Stimulated activated CD8-positive, alpha-beta memory T cell treated with anti-CD3 and anti-CD28 coated beads, Interleukin-12 subunit alpha, Interleukin-12 subunit beta, amount 100 ng/mL, for 1 hour (primary cell): ENCODE results near the gene HS1BP3.

ENCODE experiments used
- DNase-seq: peaks from one replicate; pipeline ENCODE4 v3.0.0-alpha.2; 2020; ENCODE audit warnings: low read depth

HS1BP3 gene

DNA sequence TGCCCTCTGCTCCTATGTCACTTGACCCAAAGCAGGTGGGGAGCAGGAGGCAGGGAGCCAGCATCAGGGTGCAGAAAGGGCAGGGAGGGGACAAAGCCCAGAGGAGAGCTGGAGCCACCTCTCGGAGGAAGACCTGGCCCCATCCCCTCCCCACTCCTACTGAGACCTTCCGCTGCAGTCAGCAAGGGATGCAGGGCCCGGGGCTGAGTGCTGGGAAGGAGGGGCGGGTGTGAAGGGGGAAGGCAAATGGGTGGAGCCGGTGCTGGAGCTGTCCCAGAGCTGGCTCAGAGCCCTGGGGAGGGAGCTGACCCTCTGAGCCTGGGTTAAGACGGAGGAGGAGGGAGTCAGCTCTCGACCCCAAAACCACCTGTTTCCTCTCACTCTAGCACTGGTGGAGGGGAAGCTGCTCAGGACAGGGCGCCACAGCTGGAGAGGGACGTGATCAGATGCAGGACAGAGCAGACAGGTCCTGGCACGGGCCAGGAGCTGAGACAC lies 33.8 kb downstream of the HS1BP3 start:
- no peak for DNase-seq

DNA sequence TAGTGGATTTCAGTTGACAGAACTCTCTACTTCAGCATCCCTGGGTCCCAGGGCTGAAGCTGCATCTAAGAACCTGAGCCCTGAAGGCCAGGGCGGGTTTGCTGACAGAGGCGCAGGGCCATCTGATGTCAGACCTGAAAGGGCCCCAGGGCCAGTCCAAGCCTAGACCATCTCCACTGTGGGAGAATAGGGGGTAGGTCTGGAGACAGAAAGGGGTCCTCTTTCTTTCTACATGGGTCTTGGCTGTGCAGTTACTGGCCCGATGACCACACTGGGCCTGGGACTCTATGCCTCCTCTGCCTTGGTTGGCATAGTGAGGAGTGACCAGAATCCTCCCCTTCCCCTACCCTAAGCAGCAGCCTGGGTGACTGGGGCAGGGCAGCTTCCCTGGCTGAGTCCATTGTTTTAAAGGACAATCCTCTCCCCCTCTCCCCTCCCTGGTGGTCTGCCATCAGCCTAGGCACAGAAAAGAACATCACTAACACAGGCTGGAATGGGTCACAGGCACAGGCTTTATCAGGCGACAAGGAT lies 34.5 kb downstream of the HS1BP3 start:
- no peak for DNase-seq

DNA sequence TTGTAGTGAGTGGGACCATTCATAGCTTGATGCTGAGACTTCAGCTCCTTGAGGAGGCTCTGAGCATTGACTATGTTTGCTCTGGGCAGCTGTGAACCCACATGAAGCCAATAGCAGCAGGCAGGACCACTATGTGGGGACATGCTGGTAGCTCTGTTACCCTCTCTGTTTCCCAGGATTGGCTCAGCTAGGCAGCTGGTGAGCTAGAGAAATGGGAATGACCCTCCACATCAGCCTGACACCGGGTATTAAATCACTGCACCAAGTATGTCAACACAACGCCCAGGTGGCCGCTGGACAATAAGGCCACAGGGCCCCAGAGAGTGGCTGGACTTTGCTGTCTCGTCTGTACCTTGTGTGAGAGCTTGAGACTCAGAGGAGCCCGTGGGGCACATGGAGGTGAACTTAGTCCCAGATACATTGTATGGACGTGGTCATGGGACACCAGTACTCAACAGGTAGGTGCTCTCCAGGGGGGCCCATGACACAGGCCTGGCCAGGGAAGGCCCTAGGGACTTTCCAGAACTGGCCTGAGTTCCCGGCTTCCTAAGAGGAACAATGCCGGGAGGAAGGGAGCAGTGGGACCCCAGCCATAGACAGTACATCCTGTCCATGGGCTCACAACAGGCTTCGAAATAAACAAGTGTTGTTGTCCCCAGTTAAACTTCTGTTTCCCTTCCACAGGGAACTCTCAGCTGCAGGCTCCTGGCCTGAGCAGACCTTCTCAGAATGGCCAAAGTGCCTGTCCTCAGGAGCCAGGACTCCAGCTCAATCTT lies 35.2 kb downstream of the HS1BP3 start:
- DNase-seq = no peak

DNA sequence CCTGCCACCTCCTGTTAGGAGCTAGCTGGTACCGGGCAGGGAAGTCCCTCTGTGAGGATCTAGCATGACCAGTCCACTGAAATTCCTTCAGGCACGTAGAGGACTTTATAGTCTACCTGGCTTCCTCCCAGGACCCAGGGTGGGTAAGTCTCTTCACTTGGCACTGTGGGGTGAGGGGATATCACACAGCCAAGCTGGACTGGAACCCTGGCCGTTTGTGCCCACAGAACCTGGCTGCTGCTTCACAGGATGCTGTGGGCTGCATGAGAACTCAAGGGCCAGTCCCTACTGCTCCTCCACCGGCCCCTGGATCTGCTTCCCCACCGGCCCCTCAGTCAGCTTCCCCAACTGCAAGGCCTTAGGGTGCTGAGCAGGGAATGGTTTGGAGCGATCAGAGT lies 35.8 kb downstream of the HS1BP3 start:
- no peak for DNase-seq

DNA sequence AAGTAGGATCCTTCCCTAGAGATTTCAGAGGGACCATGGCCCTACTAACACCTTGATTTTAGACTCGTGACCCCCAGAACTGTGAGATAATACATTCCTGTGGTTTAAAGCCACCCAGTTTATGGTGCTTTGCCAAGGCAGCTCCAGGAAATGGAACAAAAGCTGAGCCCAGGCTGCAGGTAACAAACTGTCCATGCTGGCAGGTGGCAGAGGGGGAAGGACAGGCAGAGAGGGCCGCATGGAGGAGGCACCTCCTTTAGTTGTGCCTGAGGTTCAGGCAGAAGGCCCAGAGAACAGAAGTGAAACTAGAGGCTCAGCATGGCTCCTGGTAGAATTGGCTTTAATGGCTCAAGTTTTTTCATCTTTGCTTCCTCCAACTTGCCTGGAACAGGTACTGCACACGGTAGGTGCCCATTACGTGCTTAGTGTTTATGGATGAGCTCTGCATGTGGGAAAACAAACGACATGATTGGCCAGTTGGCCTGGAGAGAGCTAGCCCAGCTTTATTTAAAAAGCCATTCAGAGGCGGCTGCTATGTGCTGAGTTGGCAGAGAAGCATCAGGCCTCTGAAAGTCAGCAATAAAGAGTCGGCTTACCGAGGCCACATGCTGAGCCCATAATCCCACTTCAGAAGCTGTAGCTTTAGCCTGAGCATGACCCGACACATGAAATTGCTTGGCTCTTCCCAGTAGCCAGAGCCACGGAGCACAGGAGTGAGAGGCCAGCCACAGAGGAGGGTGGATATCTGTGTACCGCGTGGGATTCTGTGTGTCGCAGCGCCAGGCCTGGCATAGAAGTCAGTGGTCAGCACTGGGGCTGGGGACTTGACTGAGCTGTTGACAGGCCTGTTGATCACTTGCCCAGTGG lies 36.5 kb downstream of the HS1BP3 start:
- DNase-seq = no peak

DNA sequence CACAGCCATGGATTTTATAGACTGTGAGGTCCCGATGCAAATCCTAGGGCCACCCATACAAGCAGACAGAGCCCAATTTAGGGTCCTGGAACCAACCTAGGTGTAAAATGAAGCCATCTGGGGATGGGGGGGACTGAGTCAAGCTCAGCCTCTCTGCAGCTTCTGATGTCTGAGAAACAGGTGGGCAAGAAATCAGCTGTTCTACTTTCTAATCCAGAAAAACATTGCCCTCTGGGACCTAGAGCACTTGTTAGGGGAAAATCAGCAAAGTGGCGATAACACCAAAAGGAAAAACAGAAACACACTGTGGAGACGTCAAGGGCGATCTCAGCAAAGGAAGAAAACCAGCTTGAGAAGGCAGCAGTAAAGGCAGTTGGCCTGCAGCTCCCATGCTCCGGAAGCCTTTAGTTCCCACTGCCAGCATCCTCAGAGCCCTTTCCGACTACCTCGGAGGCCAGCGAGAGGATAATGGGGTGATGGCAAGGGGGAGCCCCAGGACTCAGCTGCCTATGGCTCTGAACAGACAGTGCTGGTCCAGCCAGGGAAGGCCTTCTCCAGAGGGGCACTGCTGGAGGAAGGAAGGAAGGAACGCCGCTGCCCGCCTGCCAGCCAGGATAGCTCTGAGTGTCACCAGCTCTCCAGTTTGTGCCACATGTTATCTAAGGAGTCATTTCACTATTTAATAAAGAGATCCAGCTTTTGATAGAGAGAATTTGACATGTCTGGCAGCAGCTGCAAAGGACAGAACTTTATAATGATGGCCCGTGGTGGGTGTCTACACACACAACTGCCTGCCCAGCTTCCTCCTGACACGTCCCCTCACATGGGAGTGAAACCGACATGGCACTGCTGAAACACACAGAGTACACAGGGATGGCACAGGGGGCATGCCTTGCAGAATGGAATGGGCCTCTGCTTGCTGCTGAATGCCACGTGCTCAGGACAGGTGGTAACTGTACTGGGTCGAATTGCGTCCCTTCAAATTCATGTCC lies 37.7 kb downstream of the HS1BP3 start:
- DNase-seq = no peak

DNA sequence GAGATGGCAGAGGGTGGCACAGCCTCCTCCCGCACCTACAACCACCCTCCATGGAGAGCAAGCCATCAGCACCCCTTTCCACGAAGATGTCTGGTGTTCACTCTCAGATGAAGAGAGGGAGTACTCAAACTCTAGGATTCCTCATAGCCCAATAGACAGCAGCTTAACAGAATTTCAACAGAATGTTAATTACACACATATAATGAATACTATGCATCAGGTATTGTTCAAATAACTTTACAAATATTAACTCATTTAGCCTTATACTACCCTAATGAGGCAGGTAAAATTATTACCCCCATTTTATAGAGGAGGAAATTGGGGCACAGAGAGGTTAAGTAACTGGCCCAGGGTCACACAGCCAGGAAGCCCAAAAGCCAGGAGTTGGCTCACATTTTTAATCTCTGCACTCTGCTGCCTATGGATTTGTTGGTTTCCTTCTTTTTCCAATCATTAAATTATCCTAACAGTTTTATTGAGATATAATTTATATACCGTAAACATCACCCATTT lies 39.0 kb downstream of the HS1BP3 start:
- DNase-seq = no peak

DNA sequence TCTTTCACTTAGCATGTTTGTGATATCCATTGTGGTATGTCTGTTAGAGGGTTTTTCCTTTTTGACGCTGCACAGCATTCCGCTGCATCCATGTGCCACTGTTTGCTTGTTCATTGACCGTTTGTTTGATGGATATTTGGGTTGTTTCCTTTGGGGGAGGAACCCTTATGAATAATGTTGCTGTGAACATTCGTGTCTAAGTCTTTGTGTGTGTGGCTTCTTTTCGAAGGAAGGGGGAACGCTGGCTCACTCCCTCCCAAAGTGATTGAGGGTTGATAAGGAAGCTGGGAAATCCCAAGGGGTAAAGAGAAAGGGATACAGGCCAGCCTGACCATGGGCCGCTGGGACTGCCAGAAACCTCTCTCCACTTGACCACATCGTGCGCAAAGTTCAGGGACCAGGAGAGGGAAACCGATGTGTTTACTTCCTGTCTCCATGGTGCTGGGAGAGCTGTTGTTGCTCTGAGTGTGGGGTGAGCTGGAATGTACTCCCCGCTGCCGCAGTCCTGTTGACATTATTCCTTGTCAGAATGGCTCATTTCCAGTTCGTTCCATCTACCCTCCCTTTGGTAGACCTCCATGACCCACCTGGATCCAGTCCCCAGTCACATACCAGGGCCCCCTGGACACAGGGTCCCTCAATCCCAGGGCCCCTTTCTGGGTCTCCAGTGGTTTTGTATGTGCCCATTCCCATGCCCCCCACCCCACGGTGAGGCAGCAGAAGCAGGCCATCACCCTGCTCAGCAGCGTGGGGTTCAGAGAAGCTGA lies 39.6 kb downstream of the HS1BP3 start:
- DNase-seq = no peak

DNA sequence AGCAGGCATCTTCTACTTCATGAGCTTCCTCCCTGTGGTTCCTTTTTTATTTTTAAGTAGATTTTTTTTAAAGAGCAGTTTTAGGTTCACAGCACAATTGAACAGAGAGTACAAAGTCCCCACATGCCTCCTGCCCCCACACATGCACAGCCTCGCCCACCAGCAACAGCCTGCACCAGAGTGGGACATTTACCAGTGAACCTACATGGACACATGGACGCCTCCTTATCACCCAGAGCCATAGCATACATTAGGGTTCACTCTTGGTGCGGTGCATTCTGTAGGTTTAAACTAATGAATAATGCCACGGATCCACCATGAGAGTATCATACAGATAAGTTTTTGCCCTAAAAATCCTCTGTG lies 40.9 kb downstream of the HS1BP3 start:
- DNase-seq = no peak

DNA sequence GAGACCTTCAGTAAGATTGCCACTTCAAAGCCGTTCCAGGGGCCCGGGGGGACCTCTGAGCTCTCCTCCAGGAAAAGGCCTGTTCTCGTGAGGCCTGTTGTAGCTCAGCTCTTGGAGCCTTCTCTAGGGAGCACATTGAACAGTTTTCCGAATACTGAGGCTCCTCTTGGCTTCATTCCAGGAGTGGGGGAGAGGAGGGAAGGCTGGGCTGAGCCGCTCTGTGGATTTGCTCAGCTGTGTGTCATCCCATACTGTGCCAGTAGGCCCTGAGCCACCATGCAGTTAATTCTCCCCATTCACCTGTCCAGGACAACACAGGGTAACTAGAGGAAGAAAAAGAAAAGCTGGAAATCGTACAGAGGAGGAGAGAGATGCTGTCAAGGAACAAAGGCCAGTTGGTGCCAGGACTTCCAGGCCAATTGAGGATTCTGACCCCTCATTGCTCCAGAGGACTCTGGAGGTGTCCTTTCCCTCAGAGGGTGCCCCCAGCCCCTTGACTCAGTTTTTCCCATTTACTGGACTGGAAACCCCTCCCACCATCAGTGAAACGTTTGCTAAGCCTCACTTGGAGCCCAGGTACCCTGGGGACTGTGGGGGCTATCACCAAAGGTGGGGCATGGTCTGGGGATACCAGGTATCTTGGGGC lies 41.4 kb downstream of the HS1BP3 start:
- DNase-seq = no peak

DNA sequence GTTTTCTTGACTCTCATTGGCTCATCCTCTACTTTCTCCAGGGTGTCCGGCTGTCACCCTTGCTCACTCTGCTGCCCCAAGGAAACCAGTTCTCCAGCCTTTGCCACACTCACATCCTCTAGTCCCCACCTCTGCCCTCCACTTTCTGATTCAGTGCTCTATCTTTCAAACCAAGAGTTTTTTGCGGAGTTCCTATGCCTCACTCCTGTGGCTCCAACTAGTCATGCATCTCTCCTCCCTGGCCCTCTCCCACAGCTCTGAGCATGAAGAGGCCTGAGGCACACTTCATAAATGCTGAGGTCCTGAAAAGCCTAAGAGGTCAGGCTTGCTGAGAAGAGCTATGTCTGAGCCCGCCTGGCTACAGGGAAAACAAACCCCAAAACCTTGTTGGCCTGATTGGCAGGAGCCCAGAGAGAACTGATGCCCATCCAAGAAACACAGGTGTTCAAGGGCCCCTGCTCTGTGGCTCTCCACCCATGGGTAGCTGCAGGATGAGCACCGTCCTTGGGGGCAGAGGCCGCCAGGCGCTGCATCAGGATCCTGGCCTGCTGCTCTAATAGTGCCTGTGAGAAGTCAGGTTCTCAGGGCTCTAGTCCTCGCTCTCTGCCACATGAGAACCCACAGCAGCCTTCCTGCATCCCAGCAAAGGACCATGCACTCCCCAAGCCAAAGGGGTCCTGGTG lies 42.1 kb downstream of the HS1BP3 start:
- no peak for DNase-seq

DNA sequence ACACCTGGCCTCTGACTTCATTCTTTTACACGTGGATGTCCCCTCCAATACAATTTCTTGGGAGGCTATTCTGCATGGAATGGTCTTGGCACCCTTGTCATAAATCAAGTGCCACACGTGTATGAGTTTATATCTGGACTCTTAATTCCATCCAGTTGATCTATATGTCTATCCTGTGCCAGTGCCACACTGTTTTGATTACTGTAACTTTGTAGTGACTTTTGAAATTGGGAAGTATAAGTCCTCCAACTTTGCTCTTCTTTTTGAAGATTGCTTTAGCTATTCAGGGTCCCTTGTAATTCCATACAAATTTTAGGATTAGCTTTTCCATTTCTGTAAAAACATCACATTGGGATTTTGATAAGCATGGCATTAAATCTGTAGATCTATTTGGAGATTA lies 43.5 kb downstream of the HS1BP3 start:
- no peak for DNase-seq

DNA sequence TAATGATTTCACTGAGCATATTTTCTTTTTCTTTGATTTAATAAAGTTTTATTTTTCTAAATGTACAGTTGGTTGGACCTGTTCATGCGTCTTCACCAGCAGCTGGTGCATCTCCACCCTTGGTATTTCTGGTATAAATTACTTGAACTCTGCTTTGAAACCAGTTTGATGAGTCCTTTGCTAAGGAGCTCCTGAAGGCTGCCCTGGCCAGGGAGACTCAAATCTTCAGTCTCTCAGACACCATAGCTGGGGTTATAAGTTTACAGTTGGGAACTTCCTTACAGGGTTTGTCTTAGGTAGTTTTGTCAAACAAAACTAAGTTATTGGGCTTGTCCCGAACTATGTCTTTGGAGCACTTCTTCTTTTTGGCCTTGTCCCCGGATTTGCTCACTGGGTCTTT lies 44.7 kb downstream of the HS1BP3 start:
- no peak for DNase-seq

DNA sequence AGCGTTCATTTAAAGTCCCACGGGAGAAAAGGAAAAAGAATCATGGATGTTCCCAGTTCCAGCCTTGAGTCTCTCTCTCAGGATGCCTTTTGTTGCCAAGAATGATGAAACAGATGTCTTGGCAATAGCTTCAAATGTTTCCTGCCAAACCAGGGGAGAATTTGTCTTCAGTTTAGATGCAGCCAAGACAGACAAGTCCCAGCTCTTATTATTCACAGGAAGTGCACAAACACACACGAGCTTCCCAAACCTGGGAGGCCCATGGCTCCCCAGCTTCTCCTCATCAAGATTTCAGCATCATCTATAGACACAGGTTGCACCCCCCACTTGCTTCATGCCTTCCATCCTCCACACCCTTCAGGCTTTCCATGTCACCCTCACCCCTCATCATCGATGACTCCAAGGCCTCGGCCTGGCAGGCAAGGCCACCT lies 45.9 kb downstream of the HS1BP3 start:
- DNase-seq = no peak

DNA sequence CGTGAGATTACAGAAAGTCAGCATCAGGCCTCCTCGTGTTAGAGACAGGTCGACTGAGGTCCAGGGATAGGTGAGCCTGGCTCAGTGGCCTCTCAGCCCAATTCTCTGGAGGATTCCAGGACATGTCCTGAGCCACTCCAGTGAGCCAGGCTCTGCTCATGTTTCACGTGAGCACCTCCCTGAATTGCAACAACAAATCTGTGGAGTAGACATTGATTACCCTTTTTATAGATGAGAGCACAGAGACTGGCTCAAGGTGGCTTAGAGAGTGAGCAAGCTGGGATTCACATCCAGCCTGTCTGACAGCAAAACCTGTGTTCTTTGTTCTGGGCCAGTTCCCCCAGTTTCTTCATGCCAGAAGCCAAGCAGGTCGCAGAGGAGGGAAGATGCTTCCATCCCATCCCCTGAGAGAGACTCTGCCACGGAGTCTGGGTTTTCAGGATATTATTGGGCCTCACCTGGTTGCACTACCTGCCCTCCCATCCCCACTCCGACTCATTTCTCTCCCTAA lies 46.4 kb downstream of the HS1BP3 start:
- no peak for DNase-seq

DNA sequence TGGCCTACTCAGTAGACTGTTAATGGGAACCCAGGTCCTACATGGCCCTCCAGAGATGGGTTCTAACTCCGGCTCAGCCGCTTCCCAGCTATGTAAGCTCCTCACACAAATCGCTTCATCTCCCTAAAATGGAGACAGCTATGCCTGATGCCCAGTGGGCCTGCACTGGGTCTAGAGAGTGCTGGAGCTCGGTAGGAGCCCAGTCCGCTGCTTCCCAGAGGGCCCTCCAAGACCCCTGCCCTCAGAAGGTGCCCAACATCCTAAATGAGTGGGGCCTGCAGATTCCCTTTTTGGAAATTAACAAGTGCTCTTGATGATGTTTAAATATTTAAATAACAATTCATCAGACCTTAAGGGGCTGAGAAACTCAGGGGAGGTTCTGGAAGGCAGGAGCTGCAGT lies 47.1 kb downstream of the HS1BP3 start:
- DNase-seq = no peak

DNA sequence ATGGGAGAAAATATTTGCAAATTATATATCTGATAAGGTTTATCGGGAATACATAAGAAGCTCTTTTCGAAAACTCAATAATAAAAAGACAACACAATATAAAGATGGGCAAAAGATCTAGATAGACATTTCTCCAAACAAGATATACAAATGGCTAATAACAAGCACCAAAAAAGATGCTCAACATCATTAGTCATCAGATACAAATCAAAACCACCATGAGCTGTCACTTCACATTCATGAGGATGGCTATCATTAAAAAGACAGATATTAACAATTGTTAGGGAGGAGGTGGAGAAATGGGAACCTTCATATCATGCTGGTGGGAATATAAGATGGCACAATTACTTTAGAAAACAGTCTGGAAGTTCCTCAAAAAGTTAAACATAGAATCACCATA lies 48.1 kb downstream of the HS1BP3 start:
- DNase-seq = no peak

DNA sequence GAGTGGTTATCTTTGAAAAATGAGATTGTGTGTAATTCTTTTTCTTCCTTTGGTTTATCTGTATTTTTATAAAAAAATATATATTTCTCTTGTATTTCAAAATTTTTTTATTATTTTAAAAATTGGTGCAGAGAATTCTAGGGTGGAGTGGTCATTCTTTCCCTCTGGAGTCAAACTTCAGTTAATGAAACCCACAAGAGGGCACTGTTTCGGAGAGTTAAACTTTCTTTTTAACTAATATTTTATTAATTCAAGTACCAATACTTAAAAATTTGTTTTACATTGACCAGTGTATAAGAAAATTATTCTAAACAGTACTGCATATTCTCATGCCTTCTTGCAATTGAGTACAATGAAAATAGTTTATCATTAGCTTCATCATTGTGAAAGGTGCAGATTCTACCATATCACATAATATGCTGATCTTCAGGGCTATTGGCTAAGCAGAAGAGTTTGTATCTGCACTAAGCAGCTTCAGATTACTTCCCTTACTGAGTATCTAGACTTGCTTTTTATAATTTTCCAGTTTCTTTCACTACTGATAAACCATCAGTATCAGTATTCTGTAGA lies 50.1 kb downstream of the HS1BP3 start:
- no peak for DNase-seq

DNA sequence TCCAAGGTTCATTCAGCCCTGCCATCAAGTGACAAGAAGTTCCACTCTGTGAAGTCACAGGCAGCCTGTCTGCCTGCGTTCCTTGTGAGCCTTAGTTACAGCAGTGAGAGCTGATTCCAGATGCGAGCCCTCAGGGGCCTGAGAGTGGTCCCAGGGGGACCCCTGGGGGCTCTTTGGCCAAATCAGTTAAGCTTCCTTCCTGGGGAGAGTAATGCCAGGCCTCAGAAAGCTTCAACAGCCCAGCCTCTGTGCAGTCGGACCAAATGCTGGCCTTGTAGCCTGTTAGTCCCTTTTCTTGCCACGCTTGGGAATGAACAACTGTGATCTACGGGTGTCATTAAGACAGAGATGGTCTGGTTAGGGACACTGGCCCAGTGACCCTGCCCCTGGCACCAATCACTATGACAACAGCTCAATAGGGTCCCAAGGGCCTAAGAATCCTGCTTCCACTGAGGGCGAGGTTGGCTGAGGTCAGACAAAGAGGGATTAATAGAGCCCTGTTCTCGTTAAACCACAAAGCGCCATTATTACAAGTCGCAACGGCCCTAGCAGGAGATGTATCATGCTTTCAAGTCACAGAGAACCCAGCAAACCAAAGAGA lies 50.9 kb downstream of the HS1BP3 start:
- no peak for DNase-seq
